ENCODE data around the gene SSBP3. TPM values are rescaled to one million over a fixed set of nuclear protein-coding genes. Genes with fewer than 3 reads are reported as not detected.

The SSBP3 gene
- total RNA-seq, 1 donor from 2014 or later: 7.8 TPM

GRCh38 chr1:54400329-54400728, 5.9 kb downstream of the SSBP3 start:
- no peak for TF ChIP-seq CTCF (conservative IDR thresholded peaks at IDR 0.05; ENCODE audit: low read depth, low read length)
- H3K4me3 ChIP-seq (ENCODE audit: low read depth, low read length): no peak overlapping the region
- DNase-seq (ENCODE audit: low read depth): no peak

GRCh38 chr1:54399765-54400164, 6.4 kb downstream of the SSBP3 start:
- no peak overlapping the region for H3K4me3 ChIP-seq (ENCODE audit: low read depth, low read length)
- DNase-seq (ENCODE audit: low read depth): no peak
- no peak for TF ChIP-seq CTCF (conservative IDR thresholded peaks at IDR 0.05; ENCODE audit: low read depth, low read length)

- H3K4me3 ChIP-seq (ENCODE audit: low read depth, low read length): no peak overlapping the region
- DNase-seq (ENCODE audit: low read depth): no peak
- no peak for TF ChIP-seq CTCF (conservative IDR thresholded peaks at IDR 0.05; ENCODE audit: low read depth, low read length)
Observed at GRCh38 chr1:54398963-54399528, 7.1 kb downstream of the SSBP3 start.

- H3K4me3 ChIP-seq (ENCODE audit: low read depth, low read length): no peak overlapping the region
- TF ChIP-seq CTCF (conservative IDR thresholded peaks at IDR 0.05; ENCODE audit: low read depth, low read length): no peak
- no peak for DNase-seq (ENCODE audit: low read depth)
Observed at GRCh38 chr1:54397980-54398379, 8.2 kb downstream of the SSBP3 start.

GRCh38 chr1:54397090-54397591, 9.1 kb downstream of the SSBP3 start:
- no peak for TF ChIP-seq CTCF (conservative IDR thresholded peaks at IDR 0.05; ENCODE audit: low read depth, low read length)
- H3K4me3 ChIP-seq (ENCODE audit: low read depth, low read length): no peak overlapping the region
- no peak for DNase-seq (ENCODE audit: low read depth)

- H3K4me3 ChIP-seq (ENCODE audit: low read depth, low read length): no peak overlapping the region
- no peak for TF ChIP-seq CTCF (conservative IDR thresholded peaks at IDR 0.05; ENCODE audit: low read depth, low read length)
Observed at GRCh38 chr1:54396261-54396933, 9.8 kb downstream of the SSBP3 start.

More at GRCh38 chr1:54396261-54396933, 9.8 kb downstream of the SSBP3 start:
- no peak for DNase-seq (ENCODE audit: low read depth)

Data from epithelial cell of proximal tubule (primary cell).